Transverse colon (tissue), 4 donors: ENCODE results near the gene SPINK4. TPM values are rescaled to one million over a fixed set of nuclear protein-coding genes. Genes with fewer than 3 reads are reported as not detected.

Experiments
- DNase-seq: peaks from one replicate; pipeline ENCODE4 v3.0.0-alpha.2; 2019
- H3K27ac ChIP-seq, 4 donors: fragments of 200-600 bp; sonication (generic); 2 replicates each; pipeline ENCODE4 v1.5.1; 2016 to 2018; ENCODE audit warnings: inconsistent platforms in 4 of 4
- H3K27me3 ChIP-seq: fragments of 200-600 bp; sonication (generic); 2 replicates; pipeline ENCODE4 v1.5.1; 2017; ENCODE audit warnings: inconsistent platforms
- H3K36me3 ChIP-seq, 4 donors: fragments of 200-600 bp; sonication (generic); 2 replicates each; pipeline ENCODE4 v1.5.1; 2017 to 2019; ENCODE audit warnings: inconsistent platforms in 4 of 4
- H3K4me1 ChIP-seq, 4 donors: fragments of 200-600 bp; sonication (generic); 2 replicates each; pipeline ENCODE4 v1.5.1; 2017 to 2020; ENCODE audit warnings: inconsistent platforms in 4 of 4
- H3K4me3 ChIP-seq, 4 donors: fragments of 200-600 bp; sonication (generic); 1 replicate in 1 of 4; 2 replicates in 3 of 4; pipeline versions ENCODE4 v1.5.1 to v1.6.1; 2017 to 2019; ENCODE audit warnings: inconsistent platforms in 4 of 4
- H3K9me3 ChIP-seq, 2 donors: fragments of 200-600 bp; sonication (generic); 2 replicates each; pipeline ENCODE4 v1.5.1; 2017 to 2019; ENCODE audit warnings: inconsistent platforms in 2 of 2
- CTCF ChIP-seq, 5 experiments: fragments of 200-600 bp in 3 of 5; fragments of 450-650 bp in 2 of 5; sonication (generic) in 3 of 5; IDR thresholded peaks; 1 replicate in 2 of 5; 2 replicates in 3 of 5; pipeline ENCODE4 v1.5.1; 2016 to 2017; ENCODE audit warnings: antibody characterized with exemption in 5 of 5, inconsistent platforms in 3 of 5, mild to moderate bottlenecking in 2 of 5, moderate library complexity in 1 of 5
- EP300 ChIP-seq: sonication (generic); formaldehyde crosslinking; IDR thresholded peaks from one replicate; pipeline ENCODE4 v1.6.1; 2017; ENCODE audit warnings: antibody characterized with exemption, low read depth
- POLR2A ChIP-seq: fragments of 450-650 bp; IDR thresholded peaks from one replicate; pipeline ENCODE4 v1.6.1; 2016; ENCODE audit warnings: antibody characterized with exemption, mild to moderate bottlenecking, moderate library complexity
- POLR2AphosphoS5 ChIP-seq, 3 donors: sonication (generic); formaldehyde crosslinking; IDR thresholded peaks; one replicate each; pipeline ENCODE4 v1.6.1; 2016; ENCODE audit warnings: antibody characterized with exemption in 3 of 3
- WGBS, 2 donors: methylation state at CpG; one replicate each; pipeline ENCODE4 v1.1.5; 2018; ENCODE audit warnings: low coverage in 1 of 2; 5-methylcytosine and 5-hydroxymethylcytosine counted together
- in situ Hi-C, 4 donors: fragments of 200-750 bp; cut with MboI; loops; one replicate each; pipeline versions ENCODE4 v1.15.0 to v1.15.1; 2017; ENCODE audit warnings: low sequenced_read_pairs in 3 of 4, low pct_ligation_motif_present in 1 of 4, low pct_unique_long_range_greater_than_20kb in 1 of 4
- intact Hi-C: fragments of 100-400 bp; cut with DNase I; formaldehyde crosslinking; loops from one replicate; pipeline ENCODE4 v1.15.1; 2023; ENCODE audit warnings: low total_unique reads
- total RNA-seq, 4 donors: library from RNA; depleted of rRNA; stranded (reverse); fragments of >200 nt; gene quantifications; one replicate each; pipeline ENCODE4 v1.1.0, GENCODE V29; 2016

Gene SPINK4
- total RNA-seq, 4 donors from 2014 or later: 6.6 to 77.8 TPM; not detected in 2

DNA sequence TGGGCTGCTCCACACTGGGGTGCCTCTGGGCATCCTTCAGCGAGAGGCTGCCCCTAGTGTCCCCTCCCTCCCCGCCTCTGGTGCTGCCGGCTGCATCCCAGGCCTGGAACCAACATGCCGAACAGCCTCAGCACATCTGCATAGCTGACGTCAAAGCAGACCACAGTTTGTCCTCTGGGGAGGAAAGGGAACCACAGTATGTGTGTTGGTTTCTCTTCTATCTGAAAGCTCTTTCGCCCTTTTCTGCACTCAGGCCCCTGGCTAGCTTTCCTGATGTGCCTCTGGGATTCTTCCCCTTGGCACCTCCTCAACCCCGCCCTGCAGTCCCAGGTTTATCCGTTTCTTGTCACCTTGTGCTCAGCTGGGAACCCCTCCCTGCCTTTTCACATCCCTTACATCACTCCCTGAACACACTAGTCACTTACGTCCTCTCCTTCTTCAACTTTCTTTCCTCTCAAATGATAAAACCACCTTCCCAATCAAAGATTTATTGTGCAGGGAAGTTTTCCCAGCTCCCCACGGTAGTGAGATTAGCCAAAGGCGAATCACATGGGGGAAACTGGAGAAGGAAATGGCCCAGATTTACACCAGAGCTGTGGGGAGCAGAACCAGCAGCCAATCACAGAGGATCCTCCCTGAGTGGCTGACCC lies 37.3 kb upstream of the SPINK4 start:
- TF ChIP-seq POLR2AphosphoS5 (IDR thresholded peaks at IDR 0.05) (peak in 1 of 3 donors; percentile 35), POLR2A (no peak)
- WGBS, 2 donors: 42 to 46% methylated on average over 5 to 11 of the region's 11 CpGs
- Histone ChIP-seq H3K9me3 (no peaks in the 10 kb centered on the region), H3K27me3 (no peaks in the 10 kb centered on the region), H3K27ac (peak overlapping the region; percentile 3 to 51 (median 28)), H3K4me1 (peaks cover 4 to 9% (median 6%) of the 10 kb centered on the region in 4 donors), H3K4me3 (no peak overlapping the region), H3K36me3 (no peaks in the 10 kb centered on the region)
- in situ Hi-C loops (no loop called here), intact Hi-C loops (loop anchor here (10.0 kb wide), 1 partner anchor 48 kb away; no protein-coding TSS in a partner anchor)
- DNase-seq: peak; percentile 77

DNA sequence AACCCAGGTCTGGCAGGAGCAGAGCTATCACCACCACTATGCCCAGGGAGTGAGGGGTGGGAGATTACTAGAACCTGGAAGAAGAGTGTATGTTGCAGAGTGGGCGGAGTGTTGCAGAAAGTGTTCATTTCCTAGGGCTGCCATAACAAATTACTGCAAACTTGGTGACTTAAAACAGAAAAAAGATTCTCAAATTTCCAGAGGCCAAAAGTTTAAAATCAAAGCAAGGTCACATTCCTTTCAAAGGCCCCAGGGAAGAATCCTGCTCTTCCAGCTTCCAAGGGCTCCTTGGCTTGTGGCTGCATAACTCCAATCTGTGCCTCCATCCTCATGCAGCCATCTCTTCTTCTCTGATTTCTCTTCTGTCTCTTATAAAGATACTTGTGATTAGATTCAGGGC lies 30.6 kb upstream of the SPINK4 start:
- in situ Hi-C loops: no loop called here
- H3K27ac ChIP-seq: peak overlapping the region in 3 of 4 donors; percentile 7 to 28 (median 20)

DNA sequence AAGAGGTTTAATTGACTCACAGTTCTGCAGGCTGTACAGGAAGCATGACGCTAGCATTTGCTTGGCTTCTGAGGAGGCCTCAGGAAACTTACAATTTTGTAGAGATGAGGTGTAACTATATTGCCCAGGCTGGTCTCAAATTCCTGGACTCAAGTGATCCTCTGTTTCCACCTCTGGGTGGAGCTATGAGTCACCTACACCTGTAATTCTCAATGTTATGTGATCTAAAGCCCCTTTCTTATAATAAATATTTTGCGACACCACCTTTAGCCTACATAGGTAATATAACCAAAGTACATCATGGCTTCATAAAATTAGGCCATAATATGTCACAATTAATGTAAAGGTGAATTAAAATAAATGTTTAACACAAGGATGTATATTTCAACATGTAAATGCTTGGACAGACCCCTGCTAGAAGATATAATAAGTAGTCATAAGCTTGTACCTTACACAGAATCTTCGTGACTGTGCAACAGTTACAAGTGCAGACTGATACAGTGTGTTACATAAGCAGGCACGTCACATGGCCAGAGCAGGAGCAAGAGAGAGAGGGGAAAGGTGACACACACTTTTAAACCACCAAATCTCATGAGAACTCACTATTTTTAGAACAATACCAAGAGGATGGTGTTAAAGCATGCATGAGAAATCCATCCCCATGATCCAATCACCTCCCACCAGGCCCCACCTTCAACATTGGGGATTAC lies 29.8 kb upstream of the SPINK4 start:
- H3K27ac ChIP-seq: peak overlapping the region in 3 of 4 donors; percentile 20 to 55 (median 28)
- no peak for DNase-seq
- 86 to 89% methylated on average over 4 of the region's 4 CpGs for WGBS, 2 donors

More for the DNA sequence above, 30.6 kb upstream of the SPINK4 start:
- no peaks in the 10 kb centered on the region for H3K36me3 ChIP-seq
- intact Hi-C loops: loop anchor here (10.0 kb wide), 1 partner anchor 55 kb away; no protein-coding TSS in a partner anchor
- no peak overlapping the region for H3K4me3 ChIP-seq
- DNase-seq: no peak
- WGBS, 2 donors: 86% methylated on average over 1 of the region's 1 CpG
- no peaks in the 10 kb centered on the region for H3K9me3 ChIP-seq
- TF ChIP-seq EP300 (no peak), POLR2AphosphoS5 (IDR thresholded peaks at IDR 0.05) (no peak), POLR2A (no peak), CTCF (IDR thresholded peaks at IDR 0.05) (no peak)
- no peaks in the 10 kb centered on the region for H3K27me3 ChIP-seq
- H3K4me1 ChIP-seq: peaks cover 8 to 26% (median 15%) of the 10 kb centered on the region in 4 donors

GRCh38 chr9:33211695-33212393 lies 28.1 kb upstream of the SPINK4 start:
- intact Hi-C loops: no loop called here
- Histone ChIP-seq H3K36me3 (no peaks in the 10 kb centered on the region), H3K4me3 (no peak overlapping the region), H3K27ac (peak overlapping the region; percentile 48 to 71 (median 68)), H3K4me1 (peaks cover 8 to 26% (median 15%) of the 10 kb centered on the region in 4 donors), H3K9me3 (no peaks in the 10 kb centered on the region), H3K27me3 (no peaks in the 10 kb centered on the region)
- peak; percentile 62 for DNase-seq
- 67 to 86% methylated on average over 1 to 3 of the region's 3 CpGs for WGBS, 2 donors
- peak in 1 of 3 donors; percentile 57 for TF ChIP-seq POLR2AphosphoS5 (IDR thresholded peaks at IDR 0.05)
- TF ChIP-seq CTCF (IDR thresholded peaks at IDR 0.05): no peak
- in situ Hi-C loops: no loop called here

More for the DNA sequence above, 29.8 kb upstream of the SPINK4 start:
- Histone ChIP-seq H3K9me3 (no peaks in the 10 kb centered on the region), H3K4me3 (no peak overlapping the region), H3K27me3 (no peaks in the 10 kb centered on the region), H3K36me3 (no peaks in the 10 kb centered on the region), H3K4me1 (peaks cover 8 to 26% (median 15%) of the 10 kb centered on the region in 4 donors)
- TF ChIP-seq CTCF (IDR thresholded peaks at IDR 0.05) (no peak), POLR2AphosphoS5 (IDR thresholded peaks at IDR 0.05) (peak in 1 of 3 donors; percentile 21), EP300 (no peak)
- intact Hi-C loops (no loop called here), in situ Hi-C loops (no loop called here)
